HL-60 (cell line): ENCODE measurements around the gene GOLGA6L7.
"Not testable (repeated sequence)": the region's sequence is repeated elsewhere in the genome, so short reads cannot be mapped to it uniquely, and the experiment has no call there.

Experiments
- DNase-seq, 2 experiments: peaks; one replicate each; pipeline ENCODE4 v3.0.0-alpha.2; 2010 to 2020; ENCODE audit warnings: low read depth in 1 of 2, low spot score in 1 of 2
- H3K27ac ChIP-seq: fragments of 250-450 bp; sonication (Bioruptor Pico); replicated peaks from 2 replicates; pipeline ENCODE4 v1.5.1; 2020; ENCODE audit warnings: mild to moderate bottlenecking, moderate library complexity
- H3K27me3 ChIP-seq: fragments of 250-450 bp; sonication (Bioruptor Pico); 2 replicates; pipeline ENCODE4 v1.5.1; 2021; ENCODE audit warnings: mild to moderate bottlenecking, moderate library complexity; ENCODE audit not compliant: insufficient read depth, poor library complexity, severe bottlenecking
- H3K4me3 ChIP-seq: replicated peaks from 2 replicates; pipeline ENCODE4 v1.5.1; 2011; ENCODE audit warnings: mild to moderate bottlenecking, control low read depth, low read length; ENCODE audit not compliant: insufficient read depth
- CTCF ChIP-seq: IDR thresholded peaks from one replicate; pipeline ENCODE4 v1.5.1; 2011; ENCODE audit warnings: low read length, control low read depth, inconsistent platforms; ENCODE audit not compliant: insufficient read depth
- GABPA ChIP-seq: IDR thresholded peaks from 2 replicates; pipeline ENCODE4 v1.6.1; 2012; ENCODE audit warnings: low read depth
- POLR2AphosphoS5 ChIP-seq: IDR thresholded peaks from 2 replicates; pipeline ENCODE4 v1.6.1; 2012; ENCODE audit warnings: low read depth
- SPI1 ChIP-seq: IDR thresholded peaks from 2 replicates; pipeline ENCODE4 v1.6.1; 2012; ENCODE audit warnings: low read depth, mild to moderate bottlenecking, borderline replicate concordance
- TF ChIP-seq, protein P1 (sequence below): IDR thresholded peaks from 2 replicates; pipeline ENCODE4 v1.6.1; 2012; ENCODE audit warnings: low read depth; ENCODE audit not compliant: insufficient replicate concordance

GOLGA6L7 gene

GRCh38 chr15:28861031-28861534 is 12.6 kb upstream of the GOLGA6L7 start:
- H3K27me3 ChIP-seq, result no peaks in the 10 kb centered on the region
- DNase-seq, result no peak
- no peak overlapping the region for H3K27ac ChIP-seq
- TF ChIP-seq GABPA, result no peak
- no peak for TF ChIP-seq POLR2AphosphoS5
- TF ChIP-seq CTCF, result no peak
- TF ChIP-seq, protein P1, sequence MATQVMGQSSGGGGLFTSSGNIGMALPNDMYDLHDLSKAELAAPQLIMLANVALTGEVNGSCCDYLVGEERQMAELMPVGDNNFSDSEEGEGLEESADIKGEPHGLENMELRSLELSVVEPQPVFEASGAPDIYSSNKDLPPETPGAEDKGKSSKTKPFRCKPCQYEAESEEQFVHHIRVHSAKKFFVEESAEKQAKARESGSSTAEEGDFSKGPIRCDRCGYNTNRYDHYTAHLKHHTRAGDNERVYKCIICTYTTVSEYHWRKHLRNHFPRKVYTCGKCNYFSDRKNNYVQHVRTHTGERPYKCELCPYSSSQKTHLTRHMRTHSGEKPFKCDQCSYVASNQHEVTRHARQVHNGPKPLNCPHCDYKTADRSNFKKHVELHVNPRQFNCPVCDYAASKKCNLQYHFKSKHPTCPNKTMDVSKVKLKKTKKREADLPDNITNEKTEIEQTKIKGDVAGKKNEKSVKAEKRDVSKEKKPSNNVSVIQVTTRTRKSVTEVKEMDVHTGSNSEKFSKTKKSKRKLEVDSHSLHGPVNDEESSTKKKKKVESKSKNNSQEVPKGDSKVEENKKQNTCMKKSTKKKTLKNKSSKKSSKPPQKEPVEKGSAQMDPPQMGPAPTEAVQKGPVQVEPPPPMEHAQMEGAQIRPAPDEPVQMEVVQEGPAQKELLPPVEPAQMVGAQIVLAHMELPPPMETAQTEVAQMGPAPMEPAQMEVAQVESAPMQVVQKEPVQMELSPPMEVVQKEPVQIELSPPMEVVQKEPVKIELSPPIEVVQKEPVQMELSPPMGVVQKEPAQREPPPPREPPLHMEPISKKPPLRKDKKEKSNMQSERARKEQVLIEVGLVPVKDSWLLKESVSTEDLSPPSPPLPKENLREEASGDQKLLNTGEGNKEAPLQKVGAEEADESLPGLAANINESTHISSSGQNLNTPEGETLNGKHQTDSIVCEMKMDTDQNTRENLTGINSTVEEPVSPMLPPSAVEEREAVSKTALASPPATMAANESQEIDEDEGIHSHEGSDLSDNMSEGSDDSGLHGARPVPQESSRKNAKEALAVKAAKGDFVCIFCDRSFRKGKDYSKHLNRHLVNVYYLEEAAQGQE, result no peak
- no peak for TF ChIP-seq SPI1
- no peak overlapping the region for H3K4me3 ChIP-seq

DNA sequence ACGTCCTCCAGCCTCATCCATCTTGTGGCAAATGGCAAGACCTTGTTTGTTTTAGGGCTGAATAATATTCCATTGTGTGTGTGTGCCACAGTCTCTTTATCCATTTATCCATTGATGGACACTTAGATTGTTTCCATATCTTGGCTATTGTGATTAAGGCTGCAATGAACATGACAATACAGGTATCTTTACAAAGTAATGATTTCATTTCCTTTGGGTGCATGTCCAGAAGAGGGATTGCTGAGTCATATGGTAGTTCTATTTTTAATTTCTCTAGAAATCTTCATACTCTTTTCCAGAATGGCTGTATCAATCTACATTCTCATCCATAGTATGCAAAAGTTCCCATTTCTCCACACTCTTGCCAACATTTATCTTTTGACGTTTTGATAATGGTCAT is 6.1 kb upstream of the GOLGA6L7 start:
- H3K27me3 ChIP-seq, DNase-seq, H3K4me3 ChIP-seq, H3K27ac ChIP-seq: not testable (repeated sequence)

- not testable (repeated sequence) for H3K4me3 ChIP-seq, H3K27me3 ChIP-seq, DNase-seq, H3K27ac ChIP-seq
Measured at GRCh38 chr15:28853654-28854053, 5.2 kb upstream of the GOLGA6L7 start.

GRCh38 chr15:28849766-28850165 is 1.3 kb upstream of the GOLGA6L7 start:
- not testable (repeated sequence) for DNase-seq, H3K27me3 ChIP-seq, H3K27ac ChIP-seq, H3K4me3 ChIP-seq

DNA sequence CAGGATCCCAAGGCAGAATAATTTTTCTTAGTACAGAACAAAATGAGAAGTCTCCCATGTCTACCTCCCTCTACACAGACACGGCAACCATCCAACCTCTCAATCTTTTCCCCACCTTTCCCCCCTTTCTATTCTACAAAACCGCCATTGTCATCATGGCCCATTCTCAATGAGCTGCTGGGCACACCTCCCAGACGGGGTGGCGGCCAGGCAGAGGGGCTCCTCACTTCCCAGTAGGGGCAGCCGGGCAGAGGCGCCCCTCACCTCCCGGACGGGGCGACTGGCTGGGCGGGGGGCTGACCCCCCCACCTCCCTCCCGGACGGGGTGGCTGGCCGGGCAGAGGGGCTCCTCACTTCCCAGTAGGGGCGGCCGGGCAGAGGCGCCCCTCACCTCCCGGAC is 827 bp upstream of the GOLGA6L7 start:
- not testable (repeated sequence) for H3K27me3 ChIP-seq, H3K4me3 ChIP-seq, DNase-seq, H3K27ac ChIP-seq

- not testable (repeated sequence) for H3K27me3 ChIP-seq, DNase-seq, H3K4me3 ChIP-seq, H3K27ac ChIP-seq
Measured at GRCh38 chr15:28847959-28848358, 485 bp downstream of the GOLGA6L7 start.

DNA sequence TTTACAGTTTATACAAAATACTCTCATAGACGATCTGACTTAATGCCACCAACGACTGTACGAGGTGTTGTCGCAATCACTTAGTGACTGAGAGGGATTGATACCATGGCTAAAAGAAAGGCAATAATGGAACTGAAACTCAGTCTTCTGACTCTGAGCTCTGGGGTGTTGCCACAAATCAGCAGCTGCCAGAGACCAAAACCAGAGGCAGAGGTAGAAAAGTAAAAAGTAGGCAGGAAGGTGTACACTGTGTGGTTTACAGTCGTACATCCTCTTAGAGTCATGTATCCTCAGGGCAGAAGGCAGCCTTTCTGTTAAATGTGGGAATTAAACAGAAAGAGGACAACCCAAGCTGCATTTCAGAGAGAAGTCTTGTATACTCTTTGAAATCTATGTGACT is 1.2 kb downstream of the GOLGA6L7 start:
- H3K27me3 ChIP-seq, H3K4me3 ChIP-seq, DNase-seq, H3K27ac ChIP-seq: not testable (repeated sequence)

DNA sequence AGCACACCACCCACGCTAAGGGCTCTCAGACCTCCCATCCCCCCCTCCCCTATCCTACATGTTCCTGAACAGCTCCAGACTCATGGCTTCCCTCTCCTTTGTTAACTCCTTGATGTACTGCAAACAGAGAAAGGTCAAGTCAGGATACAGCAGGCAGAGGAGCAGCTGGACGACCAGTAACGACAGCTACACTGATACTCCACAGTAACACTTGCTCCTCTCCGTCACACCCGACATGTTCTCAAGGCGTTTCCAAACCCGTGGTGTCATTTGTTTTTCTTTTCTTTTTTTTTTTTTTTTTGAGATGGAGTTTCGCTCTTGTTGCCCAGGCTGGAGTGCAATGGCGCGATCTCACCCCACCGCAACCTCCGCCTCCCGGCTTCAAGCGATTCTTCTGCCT is 4.3 kb downstream of the GOLGA6L7 start:
- H3K27ac ChIP-seq, DNase-seq, H3K27me3 ChIP-seq, H3K4me3 ChIP-seq: not testable (repeated sequence)

DNA sequence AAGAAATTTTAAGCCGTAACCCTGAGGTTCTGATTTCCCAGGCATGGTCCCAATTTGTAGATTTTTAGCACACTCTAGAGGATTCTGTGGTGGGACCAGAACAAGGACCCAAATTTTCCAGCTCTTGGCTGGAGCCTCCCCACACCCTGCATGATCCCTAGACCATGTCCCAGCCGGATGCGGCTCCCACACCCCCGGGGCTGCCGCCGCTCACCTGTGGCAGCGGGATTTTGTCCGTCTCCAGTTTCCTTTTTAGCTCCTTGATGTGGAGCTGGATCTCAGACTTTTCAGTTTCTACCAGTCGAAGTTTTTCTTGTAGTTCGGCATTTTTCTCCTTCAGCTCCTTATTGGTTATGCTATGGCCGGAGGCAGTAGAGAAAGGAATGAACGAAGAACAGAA is 4.9 kb downstream of the GOLGA6L7 start:
- DNase-seq, H3K4me3 ChIP-seq, H3K27me3 ChIP-seq, H3K27ac ChIP-seq: not testable (repeated sequence)

GRCh38 chr15:28842210-28842609 is 6.2 kb downstream of the GOLGA6L7 start:
- H3K27me3 ChIP-seq, H3K27ac ChIP-seq, DNase-seq, H3K4me3 ChIP-seq: not testable (repeated sequence)

DNA sequence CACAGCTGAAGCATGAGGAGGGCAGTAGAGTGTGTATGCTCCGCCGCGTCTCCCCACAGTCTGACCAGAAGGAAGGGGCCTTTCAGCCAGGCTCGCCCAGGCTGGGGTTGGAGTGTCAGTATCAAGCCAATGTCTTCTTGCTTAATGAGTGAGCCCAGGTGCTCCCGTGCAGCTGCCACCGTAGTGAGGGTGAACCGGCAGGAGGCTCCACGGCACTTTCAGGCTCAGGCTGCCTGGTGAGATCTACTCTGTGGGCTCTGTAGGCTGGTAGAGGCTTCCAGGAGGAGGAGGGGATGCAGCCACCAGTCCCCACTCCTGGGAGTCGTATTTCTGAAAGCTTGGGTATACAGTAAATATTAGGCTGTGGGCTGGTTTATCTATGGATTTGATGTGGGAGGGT is 8.2 kb downstream of the GOLGA6L7 start:
- not testable (repeated sequence) for H3K27me3 ChIP-seq, H3K27ac ChIP-seq, H3K4me3 ChIP-seq, DNase-seq

DNA sequence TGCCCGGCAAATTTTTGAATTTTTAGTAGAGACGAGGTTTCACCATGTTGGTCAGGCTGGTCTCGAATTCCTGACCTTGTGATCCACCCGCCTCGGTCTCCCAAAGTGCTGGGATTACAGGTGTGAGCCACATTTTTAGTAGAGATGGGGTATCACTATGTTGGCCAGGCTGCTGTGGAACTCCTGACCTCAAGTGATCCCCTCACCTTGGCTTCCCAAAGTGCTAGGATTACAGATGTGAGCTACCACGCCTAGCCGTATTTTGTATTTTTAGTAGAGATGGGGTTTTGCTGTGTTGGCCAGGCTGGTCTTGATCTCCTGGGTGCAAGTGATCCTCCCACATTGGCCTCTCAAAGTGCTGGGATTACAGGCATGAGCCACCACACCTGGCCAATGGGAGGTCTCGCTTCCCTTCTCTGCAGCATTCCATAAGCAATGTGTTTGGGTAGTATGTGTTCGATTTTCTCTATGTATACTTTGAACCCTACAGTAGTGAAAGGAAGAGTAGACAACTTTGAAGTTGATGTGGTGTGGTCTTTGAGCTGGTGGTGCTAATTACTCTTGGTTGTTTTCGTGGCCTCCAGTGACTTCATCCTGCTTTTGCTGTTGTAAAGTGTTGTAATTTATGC is 13.4 kb downstream of the GOLGA6L7 start:
- H3K4me3 ChIP-seq, DNase-seq, H3K27ac ChIP-seq, H3K27me3 ChIP-seq: not testable (repeated sequence)
